HS-27A (cell line): ENCODE data around the gene COPA.

Experiments used
- DNase-seq: peaks from one replicate; pipeline ENCODE4 v3.0.0-alpha.2; 2012; ENCODE audit warnings: low read depth, missing footprints

COPA gene

DNA sequence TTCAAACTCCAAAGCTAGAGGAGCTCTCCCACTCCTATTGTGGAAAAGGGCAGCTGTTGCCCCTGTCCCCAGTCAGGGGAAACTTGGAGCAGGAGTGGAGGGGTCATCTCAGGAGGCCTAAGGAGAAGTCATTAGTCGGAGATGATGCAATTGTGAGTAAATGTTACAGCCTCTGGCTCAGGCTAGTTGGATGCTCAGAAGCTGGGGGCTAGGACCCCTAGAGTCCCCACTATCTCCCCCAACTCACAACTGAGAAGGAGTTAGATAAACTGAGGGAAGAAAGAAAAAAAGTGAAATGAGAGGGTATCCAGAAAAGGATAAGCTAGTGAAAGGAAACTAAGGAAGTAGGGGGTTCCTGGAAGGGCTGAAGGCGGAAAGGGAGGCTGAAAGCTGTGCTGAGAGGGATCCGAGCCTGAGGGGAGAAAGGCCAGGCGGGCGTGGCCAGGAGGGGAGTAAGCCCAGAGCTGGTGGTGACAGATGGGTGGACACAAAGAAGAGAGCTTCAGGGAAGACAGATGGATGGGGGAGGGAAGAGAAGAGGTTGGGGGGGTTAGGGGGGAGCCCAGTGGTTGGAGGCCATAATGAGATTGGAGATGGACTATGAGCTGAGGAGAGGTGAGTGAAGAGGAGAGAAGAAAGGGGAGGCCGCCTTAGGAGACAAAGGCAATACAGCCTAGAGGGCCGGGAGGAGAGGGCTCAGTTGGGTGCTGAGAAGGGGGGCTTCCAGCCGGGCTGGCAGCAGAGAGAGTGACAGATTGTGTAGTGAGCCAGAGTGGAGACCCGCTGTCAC, 19.3 kb upstream of the COPA start:
- no peak for DNase-seq

DNA sequence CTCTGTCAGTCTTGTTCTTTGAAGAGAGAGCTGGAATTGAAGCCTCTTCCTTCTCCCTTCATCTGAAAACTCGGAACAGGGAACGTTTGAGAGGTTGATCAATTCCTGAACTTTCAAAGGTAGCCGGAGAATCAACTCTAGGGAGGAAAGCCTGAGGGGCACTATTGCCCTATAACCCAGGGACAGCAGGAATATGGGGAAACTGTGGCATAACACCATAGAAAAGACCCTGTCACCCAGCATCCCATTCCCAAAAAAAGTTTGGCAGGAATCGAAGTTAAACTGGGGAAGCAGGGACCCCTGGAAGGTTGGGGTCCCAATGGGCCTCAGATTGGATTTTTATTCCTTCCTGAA, 18.7 kb upstream of the COPA start:
- DNase-seq, result no peak

DNA sequence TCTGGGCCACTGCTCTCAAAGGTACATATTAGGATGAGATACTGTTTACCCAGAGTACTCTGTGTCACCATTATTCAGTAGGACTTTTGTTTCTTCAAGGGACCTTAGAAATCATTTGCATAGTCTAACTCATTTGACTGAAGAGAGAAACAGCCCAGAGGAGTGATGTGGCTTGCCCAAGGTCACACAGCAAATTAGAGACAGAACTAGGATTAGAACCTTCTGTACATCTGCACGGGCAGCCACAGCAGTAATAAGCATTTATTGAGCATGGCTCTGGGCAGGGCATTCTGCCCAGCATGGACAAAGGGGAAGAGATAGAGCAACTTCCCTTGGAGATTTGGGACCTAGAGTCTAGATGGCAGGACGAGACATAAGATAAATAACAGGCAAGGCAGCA, 18.1 kb upstream of the COPA start:
- no peak for DNase-seq

DNA sequence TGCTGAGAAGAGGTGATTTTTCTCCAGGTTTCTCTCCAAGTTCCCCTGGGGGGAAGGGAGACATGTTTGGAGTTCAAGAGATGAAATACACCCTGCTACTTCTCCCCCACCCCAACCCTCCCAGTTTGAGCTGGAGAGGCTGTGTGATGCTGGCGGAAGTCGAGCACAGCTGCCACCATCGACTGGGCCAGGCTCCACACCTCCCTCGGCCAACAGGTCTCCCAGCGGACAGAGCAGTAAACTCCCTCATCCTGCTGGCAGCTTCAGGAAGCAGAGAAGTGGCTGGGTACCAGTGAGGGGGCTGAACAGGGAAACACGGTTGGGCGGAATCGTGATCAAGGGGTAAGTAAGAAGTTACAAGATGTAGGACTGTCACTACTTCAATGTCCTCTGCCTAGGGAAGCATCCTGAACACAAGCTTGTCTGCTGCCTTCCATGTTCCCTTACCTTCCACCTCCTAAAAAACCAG, 17.2 kb upstream of the COPA start:
- no peak for DNase-seq

DNA sequence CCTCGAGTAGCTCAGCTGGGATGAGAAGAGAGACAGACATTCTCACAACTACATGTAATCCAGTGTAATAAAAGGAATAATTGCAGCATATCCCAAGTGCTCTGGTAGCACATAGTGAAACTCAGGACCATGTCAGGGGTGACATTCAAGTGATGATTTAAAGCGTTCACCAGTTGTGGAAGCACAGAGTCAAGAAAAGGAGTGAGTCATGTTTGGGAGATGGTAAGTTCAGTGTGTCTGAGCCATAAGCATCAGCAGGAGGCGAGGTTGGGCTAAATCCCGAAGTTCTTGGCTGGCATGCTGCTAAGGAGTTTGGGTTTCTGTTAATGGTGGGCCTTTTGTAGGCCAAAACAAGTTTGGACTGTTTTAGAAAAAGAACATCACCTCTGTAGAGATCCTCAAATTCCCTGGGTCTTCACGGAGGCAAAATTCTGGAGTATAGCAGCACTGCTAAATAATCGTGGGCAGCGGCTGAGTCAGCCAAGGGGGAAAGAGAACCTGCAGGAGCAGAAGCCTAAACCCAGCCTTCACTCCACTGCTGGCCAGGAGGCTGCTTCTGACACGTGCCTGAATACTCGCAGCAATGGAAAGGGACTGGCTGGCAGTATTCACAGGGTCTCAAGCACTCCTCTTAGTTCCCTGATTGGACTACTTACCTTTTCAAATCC, 16.6 kb upstream of the COPA start:
- no peak for DNase-seq

DNA sequence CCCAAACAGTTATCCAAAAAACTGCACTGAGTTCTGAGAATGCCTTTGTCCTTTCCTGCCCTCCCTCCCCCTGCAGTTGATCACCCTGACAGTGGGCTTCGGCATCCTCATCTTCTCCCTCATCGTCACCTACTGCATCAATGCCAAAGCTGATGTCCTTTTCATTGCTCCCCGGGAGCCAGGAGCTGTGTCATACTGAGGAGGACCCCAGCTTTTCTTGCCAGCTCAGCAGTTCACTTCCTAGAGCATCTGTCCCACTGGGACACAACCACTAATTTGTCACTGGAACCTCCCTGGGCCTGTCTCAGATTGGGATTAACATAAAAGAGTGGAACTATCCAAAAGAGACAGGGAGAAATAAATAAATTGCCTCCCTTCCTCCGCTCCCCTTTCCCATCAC, 15.0 kb upstream of the COPA start:
- DNase-seq, result no peak

DNA sequence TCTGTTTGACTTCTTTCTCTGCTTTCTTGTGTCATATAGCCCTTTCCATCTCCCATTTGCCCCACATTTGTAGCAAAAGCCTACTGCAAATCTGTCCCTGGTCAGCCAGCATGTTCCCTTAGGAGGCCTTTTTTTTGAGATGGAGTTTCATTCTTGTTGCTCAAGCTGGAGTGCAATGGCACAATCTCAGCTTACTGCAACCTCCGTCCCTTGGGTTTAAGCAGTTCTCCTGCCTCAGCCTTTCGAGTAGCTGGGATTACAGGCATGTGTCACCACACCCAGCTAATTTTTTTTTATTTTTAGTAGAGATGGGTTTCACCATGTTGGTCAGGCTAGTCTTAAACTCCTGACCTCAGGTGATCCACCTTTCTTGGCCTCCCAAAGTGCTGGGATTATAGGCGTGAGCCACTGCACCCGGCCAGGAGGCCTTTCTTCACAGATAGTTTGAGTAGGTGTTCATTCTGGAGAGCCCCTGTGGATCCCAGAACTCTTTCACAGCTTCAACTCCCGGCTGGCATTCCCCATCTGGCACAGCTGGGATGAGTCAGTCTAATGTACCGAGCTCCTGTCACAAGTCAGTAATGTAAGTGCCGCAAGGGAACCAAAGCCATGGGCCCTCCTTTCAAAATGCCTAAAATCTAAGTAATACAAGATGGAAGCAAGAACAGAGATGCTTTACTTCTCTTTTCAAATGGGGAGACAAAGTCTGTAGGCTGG, 14.4 kb upstream of the COPA start:
- DNase-seq, result no peak

DNA sequence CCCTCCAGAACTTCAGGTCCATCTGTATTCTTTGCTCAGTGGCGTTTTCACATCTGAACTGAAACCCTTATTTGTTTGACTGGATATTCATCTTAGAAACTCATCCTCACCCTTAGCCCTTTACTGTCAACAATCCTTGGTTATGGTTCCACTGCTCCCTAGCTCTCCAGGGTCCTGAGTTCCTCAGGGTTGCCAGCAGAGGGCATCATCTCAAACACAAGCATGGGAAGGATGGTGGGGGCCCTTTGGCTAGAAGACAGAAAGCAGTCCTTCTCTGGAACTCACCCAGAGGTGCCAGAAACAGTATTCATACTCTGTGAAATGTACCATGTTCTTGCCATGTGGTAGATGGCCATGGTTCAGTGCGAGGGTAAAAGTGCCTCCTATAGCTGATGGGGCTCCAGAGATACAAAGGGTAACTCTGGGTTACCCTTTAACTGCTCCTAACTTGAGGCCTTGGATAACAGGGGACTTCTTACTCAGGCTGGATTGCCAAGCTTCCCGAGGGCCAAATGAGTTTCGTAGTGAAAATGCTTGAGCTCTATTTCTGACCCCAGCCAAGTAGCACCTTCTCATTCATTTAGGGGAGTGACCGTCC, 11.4 kb upstream of the COPA start:
- no peak for DNase-seq

DNA sequence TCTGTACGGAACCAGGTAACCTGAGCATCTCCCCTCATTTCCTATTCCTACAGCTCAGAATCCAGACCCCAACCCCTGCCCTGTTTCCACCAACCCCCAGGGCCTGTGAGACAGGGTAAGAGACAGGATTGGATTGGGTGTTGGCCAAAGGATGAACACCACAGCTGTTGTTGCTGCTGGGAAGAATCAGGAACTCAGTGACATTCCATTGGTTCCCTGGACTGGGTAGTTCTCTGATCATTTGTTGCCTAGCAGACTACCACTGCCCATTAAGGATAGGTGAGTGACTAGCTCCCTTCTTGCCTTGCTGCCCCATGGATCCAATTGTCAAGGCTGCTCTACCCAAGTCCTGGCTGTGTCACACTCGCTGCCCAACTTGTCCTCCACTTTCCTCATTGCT, 10.2 kb upstream of the COPA start:
- no peak for DNase-seq

DNA sequence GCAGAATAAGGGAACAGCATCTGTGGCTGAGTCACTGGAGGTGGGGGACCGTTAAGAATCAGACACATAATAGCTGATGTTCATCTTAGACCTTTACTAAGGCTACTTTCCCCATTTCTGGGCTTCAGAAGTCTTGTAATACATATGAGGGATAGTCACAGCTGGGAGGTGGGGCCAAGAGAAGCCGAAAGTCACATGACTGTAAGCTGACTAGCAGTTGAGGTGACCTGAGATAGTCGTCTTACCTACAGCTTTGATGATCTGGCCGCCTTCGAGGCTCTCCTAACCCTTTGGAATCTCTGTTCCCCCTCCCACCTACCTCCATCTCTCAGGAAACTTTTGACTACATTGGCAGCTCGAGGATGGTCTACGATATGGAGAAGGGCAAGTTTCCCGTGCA, 9.5 kb upstream of the COPA start:
- no peak for DNase-seq

DNA sequence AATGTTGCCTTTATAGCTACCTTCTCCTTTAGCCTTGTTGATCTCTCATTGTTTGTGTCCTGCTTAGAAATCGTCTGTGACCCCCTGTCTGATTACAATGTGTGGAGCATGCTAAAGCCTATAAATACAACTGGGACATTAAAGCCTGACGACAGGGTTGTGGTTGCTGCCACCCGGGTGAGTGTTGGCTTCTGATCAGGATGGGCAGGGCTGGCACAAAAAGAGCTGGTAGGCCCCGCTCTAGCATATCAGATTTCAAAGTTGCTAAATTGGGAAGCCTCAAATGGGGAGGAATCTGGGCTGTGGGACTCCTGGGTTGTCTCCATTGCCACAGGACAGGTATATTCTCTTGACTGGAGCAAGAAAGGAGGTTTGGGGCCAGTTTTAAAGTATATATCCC, 8.6 kb upstream of the COPA start:
- no peak for DNase-seq

DNA sequence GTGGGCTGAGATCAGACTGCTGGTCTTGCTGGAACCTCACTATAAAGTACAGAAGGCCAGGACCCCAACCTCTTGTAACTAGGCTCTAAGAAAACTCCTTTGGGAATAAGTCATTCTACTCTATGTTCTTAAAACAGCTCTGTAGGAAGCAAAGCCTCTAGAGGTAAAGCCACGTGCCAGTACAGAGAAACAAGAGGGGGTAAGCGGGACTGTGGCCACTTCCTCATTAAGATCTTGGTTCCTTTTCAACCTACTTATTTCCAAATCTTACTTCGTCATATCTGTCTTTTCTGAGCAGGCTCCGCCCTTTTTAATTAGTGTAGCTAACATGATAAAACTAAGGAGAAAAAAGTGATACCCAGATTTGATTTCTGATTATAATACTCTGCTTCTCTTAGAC, 3.9 kb upstream of the COPA start:
- DNase-seq, result no peak

DNA sequence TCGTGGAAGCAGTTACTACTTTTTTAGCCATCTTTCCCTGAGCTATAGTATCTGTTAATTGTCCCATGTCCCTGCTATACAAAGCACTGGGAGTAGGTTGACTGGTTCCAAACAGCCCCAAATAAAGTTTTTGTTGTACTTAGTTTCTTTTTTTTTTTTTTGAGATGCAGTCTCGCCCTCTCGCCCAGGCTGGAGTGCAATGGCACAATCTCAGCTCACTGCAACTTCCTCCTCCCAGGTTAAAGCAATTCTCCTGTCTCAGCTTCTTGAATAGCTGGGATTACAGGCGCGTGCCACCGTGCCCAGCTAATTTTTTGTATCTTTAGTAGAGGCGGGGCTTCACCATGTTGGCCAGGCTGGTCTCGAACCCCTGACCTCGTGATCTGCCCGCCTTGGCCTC, 3.4 kb upstream of the COPA start:
- no peak for DNase-seq

DNA sequence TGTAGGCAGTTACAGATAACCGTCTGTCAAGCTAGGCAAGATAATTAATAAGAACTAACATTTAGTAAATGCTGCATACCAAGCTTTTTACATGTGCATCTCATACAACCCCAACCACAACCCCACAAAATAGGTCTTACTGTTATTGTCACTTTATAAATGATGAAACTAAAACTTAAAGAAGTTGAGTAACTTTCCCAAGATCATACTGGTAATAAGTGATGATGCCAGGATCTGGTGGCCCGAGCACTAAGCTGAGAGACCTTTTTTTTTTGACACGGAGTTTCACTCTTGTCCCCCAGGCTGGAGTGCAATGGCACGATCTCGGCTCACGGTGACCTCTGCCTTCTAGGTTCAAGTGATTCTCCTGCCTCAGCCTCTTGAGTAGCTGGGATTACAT, 1.9 kb upstream of the COPA start:
- DNase-seq, result no peak

DNA sequence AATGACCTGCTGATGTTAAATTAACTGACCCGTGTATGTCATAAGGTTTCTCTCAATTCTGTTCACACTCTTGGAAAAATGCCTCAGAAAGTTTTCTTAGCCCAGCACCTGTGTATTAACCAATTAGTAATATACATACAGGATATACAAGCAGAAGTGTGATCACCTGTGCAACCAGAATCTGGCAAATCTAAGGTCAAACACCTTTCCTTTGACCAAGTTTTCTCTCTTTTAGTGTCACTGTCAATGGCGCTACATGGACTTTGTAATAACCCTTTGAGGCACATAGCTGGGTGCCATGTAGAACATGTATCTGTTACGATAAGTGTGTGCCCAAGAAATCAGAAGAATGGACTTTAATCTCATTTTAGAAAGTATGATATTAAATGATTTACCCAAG, 1.2 kb upstream of the COPA start:
- no peak for DNase-seq

DNA sequence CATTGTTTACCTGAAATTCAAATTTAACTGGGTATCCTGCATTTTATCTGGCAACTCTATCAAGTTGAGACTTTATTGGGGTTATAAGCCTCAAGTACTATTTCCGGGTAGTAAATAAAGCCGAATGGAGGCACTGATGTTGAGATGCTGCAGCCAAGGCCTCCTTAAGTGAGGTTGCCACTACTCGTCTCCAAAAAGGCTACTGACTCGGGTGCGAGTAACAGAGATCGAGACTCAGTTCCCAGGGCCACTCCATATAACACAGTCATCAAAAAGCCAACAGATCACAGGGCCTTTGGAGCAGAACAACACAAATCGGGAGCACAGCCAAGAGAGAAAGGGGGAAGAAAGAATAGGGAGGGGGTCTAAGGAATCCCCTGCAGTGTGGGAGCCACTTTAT, 524 bp downstream of the COPA start:
- DNase-seq, result peak; percentile 0

DNA sequence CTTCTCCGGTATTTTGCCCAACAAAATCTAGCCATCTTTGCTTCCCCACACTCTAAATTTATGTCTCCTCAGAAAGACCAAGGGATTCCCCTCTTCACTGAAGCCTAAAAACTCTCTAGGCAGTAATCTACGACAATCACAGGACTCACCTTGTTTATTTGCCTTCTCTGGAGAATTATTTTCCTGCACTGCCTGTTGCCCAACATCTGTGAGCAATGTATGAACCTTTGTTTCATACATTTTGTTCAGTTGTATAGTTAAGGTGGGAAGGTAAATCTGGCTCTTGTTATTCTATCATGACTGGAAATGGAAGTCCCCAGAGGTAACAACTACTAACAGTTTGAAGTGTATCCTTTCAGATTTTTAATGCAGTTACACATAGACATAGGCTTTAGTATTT, 2.2 kb downstream of the COPA start:
- DNase-seq, result no peak

DNA sequence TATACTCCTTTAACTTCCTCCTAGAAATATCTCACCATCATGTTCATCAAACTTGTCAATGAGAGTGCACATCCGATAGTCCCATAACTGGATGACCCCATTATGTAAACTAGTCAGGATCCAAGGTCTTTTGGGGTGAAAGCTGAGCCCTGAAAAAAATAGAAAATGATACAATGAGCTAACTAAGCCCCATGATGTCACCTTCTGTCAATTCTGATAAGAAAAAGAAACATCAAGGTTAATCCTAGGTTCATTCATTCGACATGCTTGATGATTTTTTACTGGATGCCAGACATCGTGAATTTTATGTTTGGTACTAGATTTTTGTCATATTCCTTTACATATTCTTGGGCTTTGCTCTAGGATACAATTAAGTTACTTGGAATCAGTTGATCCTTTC, 2.9 kb downstream of the COPA start:
- no peak for DNase-seq

DNA sequence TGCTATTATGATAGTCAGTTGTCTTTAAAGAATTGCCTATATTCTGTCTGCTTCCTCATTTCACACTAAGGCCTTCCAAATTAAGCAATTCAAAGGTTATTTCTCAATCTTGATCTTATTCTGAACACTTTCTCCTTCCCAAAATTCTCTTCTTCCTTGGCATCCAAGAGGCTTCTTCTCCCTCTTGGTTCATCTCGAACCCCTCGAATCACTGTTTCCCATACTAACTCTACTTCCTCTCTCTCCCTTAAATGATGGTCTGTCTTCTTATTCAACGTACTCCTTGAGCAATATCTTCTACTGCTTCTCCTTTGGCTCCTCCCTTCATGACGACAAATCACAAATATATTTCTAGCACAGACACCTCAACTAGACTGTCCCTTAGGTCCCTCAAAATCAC, 4.5 kb downstream of the COPA start:
- DNase-seq, result no peak

DNA sequence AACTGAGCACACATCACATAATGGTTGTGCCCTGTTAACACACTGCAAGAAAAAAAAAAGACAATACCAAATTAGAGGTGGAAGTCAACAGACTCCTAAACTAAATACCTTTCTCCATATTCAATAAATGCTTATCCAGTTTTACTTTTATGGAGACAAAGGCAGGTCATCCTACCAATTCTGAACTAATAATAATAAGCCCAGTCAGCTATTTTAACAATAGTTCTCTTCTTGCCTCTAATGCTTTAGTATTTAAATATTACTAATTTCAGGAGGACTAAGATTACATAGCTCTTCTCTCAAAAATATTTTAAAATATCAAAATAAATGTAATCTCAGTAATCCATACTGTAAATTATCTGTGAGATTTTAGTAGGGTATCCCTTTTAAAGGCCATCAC, 10.5 kb downstream of the COPA start:
- DNase-seq, result no peak

DNA sequence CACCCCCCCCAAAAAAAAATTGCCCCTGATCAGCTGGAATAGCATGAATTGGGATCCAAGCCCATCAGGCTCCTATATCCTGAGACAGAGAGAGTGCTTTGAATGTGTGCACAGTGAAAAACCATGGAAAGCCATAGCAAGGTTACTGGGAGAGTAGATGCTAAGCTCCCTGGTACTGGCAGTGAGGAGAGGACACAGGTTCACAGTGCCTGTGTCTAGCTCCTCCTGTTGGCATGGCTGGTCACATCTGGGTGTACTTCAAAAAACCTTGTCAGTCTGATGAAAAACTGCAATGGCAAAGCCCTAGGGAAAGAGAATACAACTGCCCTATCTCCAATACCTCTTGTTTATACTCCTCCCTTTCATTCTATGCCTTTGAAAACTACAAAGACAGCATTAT, 12.9 kb downstream of the COPA start:
- no peak for DNase-seq

DNA sequence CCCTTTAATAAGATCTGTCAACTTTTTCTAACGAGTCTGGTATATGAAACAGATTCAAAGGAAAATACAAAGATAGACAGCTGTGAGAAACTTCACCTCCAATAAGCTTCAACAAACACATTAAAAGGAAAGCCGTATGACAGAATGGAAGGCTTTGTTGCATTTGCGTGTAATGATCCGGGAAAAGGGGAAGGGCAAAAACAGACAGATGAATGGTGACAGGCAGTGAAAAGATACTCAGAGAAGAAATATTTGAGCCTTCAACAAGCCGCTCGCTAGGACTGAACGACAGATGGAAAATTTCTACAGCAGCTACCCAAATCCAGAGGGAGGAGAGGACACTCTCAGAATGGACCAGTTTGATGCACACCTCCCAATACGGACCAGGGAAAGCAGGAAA, 14.9 kb downstream of the COPA start:
- DNase-seq, result no peak

DNA sequence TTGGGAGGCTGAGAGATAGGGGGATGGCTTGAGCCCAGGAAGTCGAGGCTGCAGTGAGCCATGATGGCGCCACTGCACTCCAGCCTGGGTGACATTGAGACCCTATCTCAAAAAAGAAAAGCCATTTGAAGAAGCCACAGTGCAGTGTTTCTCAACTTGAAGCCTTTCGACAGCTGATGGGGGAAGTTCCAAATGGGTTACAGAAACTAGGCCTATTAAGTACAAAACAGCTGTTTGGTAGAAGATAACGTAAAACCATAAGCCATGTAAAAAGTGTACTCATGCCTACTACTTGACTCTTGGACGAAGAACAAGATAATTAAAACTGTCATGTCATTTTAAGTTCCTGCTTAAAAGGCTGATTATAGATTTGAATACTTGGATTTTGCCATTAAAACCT, 16.6 kb downstream of the COPA start:
- DNase-seq, result no peak
